Neural progenitor cell (in vitro differentiated cells): ENCODE data around the gene CFAP410.

Experiments used
- CTCF ChIP-seq: fragments of 200-600 bp; sonication (generic); IDR thresholded peaks from 2 replicates; pipeline ENCODE4 v1.5.1; 2017; ENCODE audit warnings: antibody characterized with exemption, mild to moderate bottlenecking
- EZH2 ChIP-seq: fragments of 200-600 bp; sonication (generic); IDR thresholded peaks from 2 replicates; pipeline ENCODE4 v1.6.1; 2017; ENCODE audit warnings: antibody characterized with exemption, mild to moderate bottlenecking, moderate library complexity

DNA sequence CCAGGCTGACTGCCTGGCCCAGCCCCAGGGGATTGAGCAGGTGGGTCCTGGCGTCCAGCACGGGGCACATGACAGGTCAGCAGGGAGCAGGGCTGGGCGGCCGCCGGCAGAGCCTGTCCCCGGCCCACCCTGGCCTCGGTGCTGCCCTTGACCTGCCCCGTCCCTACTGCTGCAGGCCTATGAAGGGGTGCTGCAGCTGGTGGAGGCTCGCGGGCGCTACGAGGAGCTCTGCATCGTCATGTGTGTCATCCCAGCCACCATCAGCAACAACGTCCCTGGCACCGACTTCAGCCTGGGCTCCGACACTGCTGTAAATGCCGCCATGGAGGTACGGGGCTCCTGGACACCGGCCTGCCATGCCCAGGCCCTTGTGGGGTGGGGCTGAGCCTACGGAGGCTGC is 15.6 kb downstream of the CFAP410 start:
- TF ChIP-seq EZH2 (no peak), CTCF (no peak)
